A549 (cell line): ENCODE results near the gene CNNM3. TPM values are rescaled to one million over a fixed set of nuclear protein-coding genes. Genes with fewer than 3 reads are reported as not detected.
"Not testable (repeated sequence)": the region's sequence is repeated elsewhere in the genome, so short reads cannot be mapped to it uniquely, and the experiment has no call there.

Source experiments
- ATAC-seq, 2 experiments: fragments of 200-7000 bp in 1 of 2; fragments of >200 bp in 1 of 2; cut with Nextera tagmentation in 1 of 2; cut with Tn5 transposase in 1 of 2; 3 replicates each; pipeline versions ENCODE4 v1.8.0 to v1.9.1; 2018 to 2020; ENCODE audit warnings: mild to moderate bottlenecking in 1 of 2, moderate library complexity in 1 of 2
- CTCF ChIA-PET: fragments of 300-600 bp; sonication (Branson Sonifier 250); formaldehyde crosslinking; extraction: SDS; loops from one replicate; lab custom pipeline; 2021; ENCODE audit warnings: antibody characterized with exemption, inconsistent platforms; lab: Yijun Ruan, JAX
- POLR2A ChIA-PET: fragments of 350-600 bp; formaldehyde crosslinking; extraction: SDS; loops from one replicate; lab custom pipeline; 2021; ENCODE audit warnings: antibody characterized with exemption, inconsistent platforms; lab: Yijun Ruan, JAX
- DNase-seq, 2 experiments: peaks; one replicate each; pipeline versions ENCODE4 v3.0.0 to v3.0.0-alpha.2; 2011 to 2016; ENCODE audit warnings: low read depth in 1 of 2, low spot score in 1 of 2
- FAIRE-seq: peaks from 2 replicates; lab custom pipeline; 2011; peaks lifted over from hg19 to GRCh38; lab: Jason Lieb, UNC
- H3K27ac ChIP-seq, 2 experiments: fragments of >200 bp; sonication (Bioruptor Twin); formaldehyde crosslinking; 3 replicates each; pipeline ENCODE4 v1.5.1; 2016 to 2017
- H3K4me1 ChIP-seq: fragments of >200 bp; sonication (Bioruptor Twin); formaldehyde crosslinking; 3 replicates; pipeline ENCODE4 v1.6.1; 2016
- H3K4me2 ChIP-seq: fragments of >200 bp; sonication (Bioruptor Twin); formaldehyde crosslinking; 3 replicates; pipeline ENCODE4 v1.6.1; 2016
- H3K4me3 ChIP-seq: fragments of >200 bp; sonication (Bioruptor Twin); formaldehyde crosslinking; 3 replicates; pipeline ENCODE4 v1.5.1; 2016
- H3K9me3 ChIP-seq: fragments of >200 bp; sonication (Bioruptor Twin); formaldehyde crosslinking; 3 replicates; pipeline ENCODE4 v1.6.1; 2016
- CTCF ChIP-seq: fragments of >200 bp; sonication (Bioruptor Twin); formaldehyde crosslinking; IDR thresholded peaks from 3 replicates; pipeline ENCODE4 v1.5.1; 2016
- FOXS1 ChIP-seq: fragments of 250-450 bp; sonication (Bioruptor Pico); IDR thresholded peaks from 2 replicates; pipeline ENCODE4 v1.5.0; 2020; ENCODE audit warnings: mild to moderate bottlenecking, moderate library complexity
- HOXB13 ChIP-seq: fragments of 250-450 bp; sonication (Bioruptor Pico); IDR thresholded peaks from 2 replicates; pipeline ENCODE4 v1.5.0; 2020; ENCODE audit warnings: low read depth, mild to moderate bottlenecking, moderate library complexity
- HOXB5 ChIP-seq: fragments of 250-450 bp; sonication (Bioruptor Pico); IDR thresholded peaks from 2 replicates; pipeline ENCODE4 v1.5.0; 2020; ENCODE audit warnings: mild to moderate bottlenecking, moderate library complexity
- MAFK ChIP-seq: fragments of 450-650 bp; IDR thresholded peaks from 2 replicates; pipeline ENCODE4 v1.6.1; 2014; ENCODE audit not compliant: partially characterized antibody
- MAZ ChIP-seq: fragments of 150-350 bp; IDR thresholded peaks from 2 replicates; pipeline ENCODE4 v1.6.1; 2014; ENCODE audit warnings: antibody characterized with exemption, low read depth, low read length, borderline replicate concordance
- POLR2A ChIP-seq: IDR thresholded peaks from 2 replicates; pipeline ENCODE4 v1.6.1; 2012; ENCODE audit warnings: mild to moderate bottlenecking, low read length
- RAD21 ChIP-seq, 2 experiments: fragments of >200 bp in 1 of 2; sonication (Bioruptor Twin) in 1 of 2; formaldehyde crosslinking in 1 of 2; IDR thresholded peaks in 1 of 2; conservative IDR thresholded peaks in 1 of 2; 2 replicates in 1 of 2; 3 replicates in 1 of 2; pipeline ENCODE4 v1.6.1; 2012 to 2018; ENCODE audit warnings: inconsistent platforms in 1 of 2
- RNF2 ChIP-seq: fragments of 200-600 bp; sonication (generic); IDR thresholded peaks from 2 replicates; pipeline ENCODE4 v1.6.1; 2016; ENCODE audit warnings: low read depth, mild to moderate bottlenecking, antibody characterized with exemption, moderate library complexity, borderline replicate concordance
- SMC3 ChIP-seq: fragments of >200 bp; sonication (Bioruptor Twin); formaldehyde crosslinking; IDR thresholded peaks from 3 replicates; pipeline ENCODE4 v1.6.1; 2018; ENCODE audit warnings: inconsistent platforms
- SREBF2 ChIP-seq: fragments of 450-650 bp; IDR thresholded peaks from 2 replicates; pipeline ENCODE4 v1.6.1; 2014; ENCODE audit warnings: mild to moderate bottlenecking, moderate library complexity
- WGBS: methylation state at CpG from one replicate; pipeline ENCODE4 v1.1.6; 2017; ENCODE audit errors: missing lambda C conversion rate; 5-methylcytosine and 5-hydroxymethylcytosine counted together
- polyA plus RNA-seq, 4 experiments: library from polyadenylated mRNA; depleted of rRNA in 3 of 4; stranded (reverse); fragments of >200 nt; fragmentation: RNase III in 1 of 4; extraction: RNeasy Plus Mini Kit Qiagen cat#74134 plus additional on column Dnase treatment in 1 of 4; gene quantifications; 2 replicates in 3 of 4; 3 replicates in 1 of 4; pipeline ENCODE4 v1.2.3, GENCODE V29; 2011 to 2017
- TF ChIP-seq, protein P1 (sequence below): fragments of 250-450 bp; sonication (Bioruptor Pico); IDR thresholded peaks from 2 replicates; pipeline ENCODE4 v1.5.0; 2021; ENCODE audit warnings: mild to moderate bottlenecking, moderate library complexity, borderline replicate concordance

The CNNM3 gene
- polyA plus RNA-seq, 2 of the 4 experiments (the other 2 are of a cell fraction): 11.8 to 14.1 TPM

GRCh38 chr2:96860065-96861029, 44.3 kb downstream of the CNNM3 start:
- no peak overlapping the region for H3K4me3 ChIP-seq
- CTCF ChIA-PET: interaction anchor here (0.7 to 5.7 kb wide), 6 partner anchors 7 to 1101 kb away, joined by 3 to 123 read pairs (median 26); partner anchors contain the start of gene ANKRD36
- POLR2A ChIA-PET: no interaction called here
- FAIRE-seq (no peak), ATAC-seq (no peak), DNase-seq (no peak)
- no peaks in the 10 kb centered on the region for H3K9me3 ChIP-seq
- H3K4me1 ChIP-seq: peaks cover 36% of the 10 kb centered on the region
- WGBS: 83% methylated on average over 36 of the region's 38 CpGs
- TF ChIP-seq FOXS1 (CRISPR knock-in tag): no peak
- TF ChIP-seq, protein P1, sequence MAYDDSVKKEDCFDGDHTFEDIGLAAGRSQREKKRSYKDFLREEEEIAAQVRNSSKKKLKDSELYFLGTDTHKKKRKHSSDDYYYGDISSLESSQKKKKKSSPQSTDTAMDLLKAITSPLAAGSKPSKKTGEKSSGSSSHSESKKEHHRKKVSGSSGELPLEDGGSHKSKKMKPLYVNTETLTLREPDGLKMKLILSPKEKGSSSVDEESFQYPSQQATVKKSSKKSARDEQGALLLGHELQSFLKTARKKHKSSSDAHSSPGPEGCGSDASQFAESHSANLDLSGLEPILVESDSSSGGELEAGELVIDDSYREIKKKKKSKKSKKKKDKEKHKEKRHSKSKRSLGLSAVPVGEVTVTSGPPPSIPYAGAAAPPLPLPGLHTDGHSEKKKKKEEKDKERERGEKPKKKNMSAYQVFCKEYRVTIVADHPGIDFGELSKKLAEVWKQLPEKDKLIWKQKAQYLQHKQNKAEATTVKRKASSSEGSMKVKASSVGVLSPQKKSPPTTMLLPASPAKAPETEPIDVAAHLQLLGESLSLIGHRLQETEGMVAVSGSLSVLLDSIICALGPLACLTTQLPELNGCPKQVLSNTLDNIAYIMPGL (CRISPR knock-in tag): no peak
- TF ChIP-seq RNF2: no peak
- TF ChIP-seq CTCF: no peak
- no peak for TF ChIP-seq SMC3
- no peak for TF ChIP-seq RAD21 (conservative IDR thresholded peaks at IDR 0.05 in 1 of 2, IDR thresholded peaks at IDR 0.05 in 1 of 2)
- TF ChIP-seq HOXB13 (CRISPR knock-in tag): no peak
- TF ChIP-seq, all 56 proteins: peak for 0
- H3K4me2 ChIP-seq: no peak overlapping the region
- no peak overlapping the region for H3K27ac ChIP-seq

DNA sequence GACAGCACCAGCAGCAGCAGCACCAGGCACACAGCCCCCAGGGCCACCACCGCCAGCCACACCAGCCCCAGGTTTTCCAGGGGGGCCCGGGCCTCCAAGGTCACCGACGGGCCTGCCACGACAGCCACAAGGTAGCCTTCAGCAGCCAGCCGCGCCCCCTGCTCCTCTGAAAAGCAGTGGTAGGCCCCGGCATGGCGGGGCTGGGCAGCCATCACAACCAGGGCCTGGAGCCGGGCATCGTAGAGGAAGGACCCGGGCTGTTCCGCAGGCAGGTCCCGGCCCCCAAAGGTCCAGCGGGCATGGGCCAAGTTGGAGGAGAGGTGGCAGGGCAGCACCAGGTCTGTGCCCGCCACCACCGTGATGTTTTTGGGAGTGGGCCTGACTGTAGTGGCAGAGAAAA, 45.0 kb downstream of the CNNM3 start:
- WGBS: 94% methylated on average over 6 of the region's 17 CpGs
- Histone ChIP-seq H3K9me3 (no peaks in the 10 kb centered on the region), H3K4me1 (peaks cover 36% of the 10 kb centered on the region), H3K4me3 (no peak overlapping the region)
- no peak for ATAC-seq
- no peak for DNase-seq
- TF ChIP-seq MAZ: no peak
- no peak for TF ChIP-seq POLR2A
- TF ChIP-seq HOXB5: no peak
- TF ChIP-seq MAFK: no peak
- TF ChIP-seq SREBF2: no peak
- TF ChIP-seq, all 56 proteins: peak for 0
- H3K4me2 ChIP-seq: no peak overlapping the region
- FAIRE-seq: no peak
- ChIA-PET CTCF (interaction anchor here (1.3 to 5.7 kb wide), 4 partner anchors 10 to 251 kb away, joined by 5 to 44 read pairs (median 7); partner anchors contain the start of gene ANKRD36), POLR2A (no interaction called here)
- H3K27ac ChIP-seq: no peak overlapping the region

- DNase-seq, H3K4me2 ChIP-seq, POLR2A ChIA-PET, H3K9me3 ChIP-seq, ATAC-seq, H3K4me3 ChIP-seq, FAIRE-seq, H3K27ac ChIP-seq: not testable (repeated sequence)
- peaks cover 36% of the 10 kb centered on the region for H3K4me1 ChIP-seq
- CTCF ChIA-PET: interaction anchor here (0.7 to 5.7 kb wide), 3 partner anchors 87 to 250 kb away, joined by 3 to 44 read pairs (median 6); partner anchors contain the start of gene ANKRD36
- 96% methylated on average over 4 of the region's 4 CpGs for WGBS
Measured at GRCh38 chr2:96863056-96863455, 47.0 kb downstream of the CNNM3 start.
